Bronchial smooth muscle cell (primary cell): ENCODE data around the gene OAT. TPM values are rescaled to one million over a fixed set of nuclear protein-coding genes. Genes with fewer than 3 reads are reported as not detected.

Experiments
- total RNA-seq: library from RNA; depleted of rRNA; stranded (reverse); fragments of >200 nt; gene quantifications from 2 replicates; pipeline ENCODE4 v1.2.1, GENCODE V29; 2014

OAT gene
- total RNA-seq, result 144 and 191 TPM in 2 replicates

GRCh38 chr10:124418726-124419501, at the start of gene OAT:
Gene OAT (minus strand): TSS chr10:124418923. CDS start chr10:124412171, 6,752 bp downstream.

GRCh38 chr10:124461642-124462347, 43.1 kb upstream of the OAT start, which contains the start of gene LHPP:
Gene LHPP (plus strand): TSS chr10:124461823. CDS start chr10:124461863, 40 bp downstream.

GRCh38 chr10:124450012-124450782, 31.5 kb upstream of the OAT start, which contains the start of gene NKX1-2:
Gene NKX1-2 (minus strand): TSS chr10:124450035. CDS start chr10:124449943, 92 bp downstream.

Other genes with a start within 250 kb of the OAT start
- gene NKX1-2, start 31.1 kb upstream of the OAT start, total RNA-seq, result not detected in 2 replicates
- gene LHPP, start 42.9 kb upstream of the OAT start, total RNA-seq, result 10.7 and 15.3 TPM in 2 replicates